ENCODE data around the gene CISH.

CISH gene

DNA sequence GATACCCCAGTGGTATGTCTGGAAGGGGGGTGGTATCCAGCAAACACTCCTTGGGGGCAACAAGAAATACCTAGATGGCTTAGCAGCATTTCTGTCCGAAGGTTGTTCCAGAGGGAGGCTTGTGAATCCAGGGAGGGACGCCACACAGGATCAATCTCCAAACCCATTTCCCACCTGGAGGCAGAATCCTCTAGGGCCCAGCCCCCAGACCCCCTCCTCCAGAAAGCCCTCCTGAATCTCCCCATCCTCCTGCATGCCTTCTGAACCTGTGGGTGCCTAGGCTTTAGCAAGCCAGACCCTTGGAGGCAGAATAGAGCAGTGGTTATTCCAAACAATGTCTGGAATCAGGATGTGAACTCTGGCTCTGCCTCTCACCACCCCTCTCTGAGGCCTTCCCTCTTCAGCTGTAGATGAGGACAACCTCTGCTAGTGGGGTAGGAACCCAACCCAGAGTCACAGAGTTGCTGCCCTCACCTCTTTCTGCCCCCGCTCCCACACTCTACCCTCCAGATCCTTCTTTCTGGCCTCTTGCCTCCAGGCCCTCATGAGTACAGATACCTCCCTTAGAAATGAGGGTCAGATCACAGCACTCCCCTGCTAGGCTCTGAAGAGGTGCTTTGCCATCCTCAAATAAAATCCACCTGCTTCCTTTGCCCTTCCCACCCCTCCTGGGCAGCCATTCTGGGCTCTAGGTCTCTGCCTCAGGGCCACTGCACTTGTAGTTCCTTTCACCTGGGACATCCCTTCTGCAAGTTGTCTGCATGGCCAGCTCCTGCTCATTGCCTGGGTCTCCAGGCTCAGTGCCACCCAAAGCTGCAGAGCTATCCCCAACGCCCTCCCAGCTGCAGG lies 8.1 kb downstream of the CISH start:
- Histone ChIP-seq H3K4me3 (replicated peaks; ENCODE audit: insufficient read depth, low read length) (no peak overlapping the region), H3K27ac (replicated peaks) (no peak overlapping the region; the same call in 1 of the 2 replicates), H3K27me3 (ENCODE audit: insufficient read depth, poor library complexity, severe bottlenecking) (no peaks in the 10 kb centered on the region)
- DNase-seq (ENCODE audit: low read depth in 1 of 2, low spot score in 1 of 2) = no peak
- TF ChIP-seq SPI1 (IDR thresholded peaks at IDR 0.05; ENCODE audit: borderline replicate concordance, low read depth) (no peak), POLR2AphosphoS5 (IDR thresholded peaks at IDR 0.05; ENCODE audit: low read depth) (no peak), GABPA (IDR thresholded peaks at IDR 0.05; ENCODE audit: low read depth) (no peak)
- TF ChIP-seq, protein P1, sequence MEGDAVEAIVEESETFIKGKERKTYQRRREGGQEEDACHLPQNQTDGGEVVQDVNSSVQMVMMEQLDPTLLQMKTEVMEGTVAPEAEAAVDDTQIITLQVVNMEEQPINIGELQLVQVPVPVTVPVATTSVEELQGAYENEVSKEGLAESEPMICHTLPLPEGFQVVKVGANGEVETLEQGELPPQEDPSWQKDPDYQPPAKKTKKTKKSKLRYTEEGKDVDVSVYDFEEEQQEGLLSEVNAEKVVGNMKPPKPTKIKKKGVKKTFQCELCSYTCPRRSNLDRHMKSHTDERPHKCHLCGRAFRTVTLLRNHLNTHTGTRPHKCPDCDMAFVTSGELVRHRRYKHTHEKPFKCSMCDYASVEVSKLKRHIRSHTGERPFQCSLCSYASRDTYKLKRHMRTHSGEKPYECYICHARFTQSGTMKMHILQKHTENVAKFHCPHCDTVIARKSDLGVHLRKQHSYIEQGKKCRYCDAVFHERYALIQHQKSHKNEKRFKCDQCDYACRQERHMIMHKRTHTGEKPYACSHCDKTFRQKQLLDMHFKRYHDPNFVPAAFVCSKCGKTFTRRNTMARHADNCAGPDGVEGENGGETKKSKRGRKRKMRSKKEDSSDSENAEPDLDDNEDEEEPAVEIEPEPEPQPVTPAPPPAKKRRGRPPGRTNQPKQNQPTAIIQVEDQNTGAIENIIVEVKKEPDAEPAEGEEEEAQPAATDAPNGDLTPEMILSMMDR (IDR thresholded peaks at IDR 0.05; ENCODE audit: insufficient read depth, low read length) = no peak
- TF ChIP-seq, protein P2, sequence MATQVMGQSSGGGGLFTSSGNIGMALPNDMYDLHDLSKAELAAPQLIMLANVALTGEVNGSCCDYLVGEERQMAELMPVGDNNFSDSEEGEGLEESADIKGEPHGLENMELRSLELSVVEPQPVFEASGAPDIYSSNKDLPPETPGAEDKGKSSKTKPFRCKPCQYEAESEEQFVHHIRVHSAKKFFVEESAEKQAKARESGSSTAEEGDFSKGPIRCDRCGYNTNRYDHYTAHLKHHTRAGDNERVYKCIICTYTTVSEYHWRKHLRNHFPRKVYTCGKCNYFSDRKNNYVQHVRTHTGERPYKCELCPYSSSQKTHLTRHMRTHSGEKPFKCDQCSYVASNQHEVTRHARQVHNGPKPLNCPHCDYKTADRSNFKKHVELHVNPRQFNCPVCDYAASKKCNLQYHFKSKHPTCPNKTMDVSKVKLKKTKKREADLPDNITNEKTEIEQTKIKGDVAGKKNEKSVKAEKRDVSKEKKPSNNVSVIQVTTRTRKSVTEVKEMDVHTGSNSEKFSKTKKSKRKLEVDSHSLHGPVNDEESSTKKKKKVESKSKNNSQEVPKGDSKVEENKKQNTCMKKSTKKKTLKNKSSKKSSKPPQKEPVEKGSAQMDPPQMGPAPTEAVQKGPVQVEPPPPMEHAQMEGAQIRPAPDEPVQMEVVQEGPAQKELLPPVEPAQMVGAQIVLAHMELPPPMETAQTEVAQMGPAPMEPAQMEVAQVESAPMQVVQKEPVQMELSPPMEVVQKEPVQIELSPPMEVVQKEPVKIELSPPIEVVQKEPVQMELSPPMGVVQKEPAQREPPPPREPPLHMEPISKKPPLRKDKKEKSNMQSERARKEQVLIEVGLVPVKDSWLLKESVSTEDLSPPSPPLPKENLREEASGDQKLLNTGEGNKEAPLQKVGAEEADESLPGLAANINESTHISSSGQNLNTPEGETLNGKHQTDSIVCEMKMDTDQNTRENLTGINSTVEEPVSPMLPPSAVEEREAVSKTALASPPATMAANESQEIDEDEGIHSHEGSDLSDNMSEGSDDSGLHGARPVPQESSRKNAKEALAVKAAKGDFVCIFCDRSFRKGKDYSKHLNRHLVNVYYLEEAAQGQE (IDR thresholded peaks at IDR 0.05; ENCODE audit: insufficient replicate concordance, low read depth) = no peak

DNA sequence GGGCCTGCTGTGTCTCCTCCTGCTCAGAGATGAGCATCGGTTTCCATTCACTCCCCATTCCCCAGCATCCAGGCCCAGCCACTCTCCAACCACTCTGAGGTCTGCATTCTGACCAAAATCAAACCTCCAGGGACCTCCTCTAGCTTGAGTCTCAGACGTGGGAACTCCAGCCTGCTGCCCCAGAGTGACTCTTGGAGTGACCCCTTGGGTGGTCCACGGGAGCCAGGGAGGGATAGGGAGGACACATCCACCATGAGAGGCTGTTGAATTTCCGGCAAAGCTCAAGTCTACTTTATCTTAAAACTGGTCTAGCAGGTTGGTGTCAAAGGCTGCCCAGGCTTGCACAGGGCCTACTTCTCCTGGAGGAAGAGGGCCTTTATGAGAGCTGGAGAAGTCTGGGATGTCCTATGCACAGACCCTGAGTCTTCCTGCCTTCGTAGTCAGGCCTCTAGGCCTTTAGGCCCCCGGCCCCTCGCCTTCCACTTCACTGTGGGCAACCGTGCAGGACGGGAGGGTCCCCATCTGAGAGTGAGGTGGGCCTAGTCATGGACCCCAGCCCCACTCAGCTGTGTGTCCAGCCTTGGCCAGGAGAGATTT lies 8.9 kb downstream of the CISH start:
- H3K27me3 ChIP-seq (ENCODE audit: insufficient read depth, poor library complexity, severe bottlenecking) = no peaks in the 10 kb centered on the region
- TF ChIP-seq, protein P2 (IDR thresholded peaks at IDR 0.05; ENCODE audit: insufficient replicate concordance, low read depth) = no peak
- TF ChIP-seq, protein P1 (IDR thresholded peaks at IDR 0.05; ENCODE audit: insufficient read depth, low read length) = no peak
- TF ChIP-seq SPI1 (IDR thresholded peaks at IDR 0.05; ENCODE audit: borderline replicate concordance, low read depth) (no peak), POLR2AphosphoS5 (IDR thresholded peaks at IDR 0.05; ENCODE audit: low read depth) (no peak), GABPA (IDR thresholded peaks at IDR 0.05; ENCODE audit: low read depth) (no peak)
- H3K4me3 ChIP-seq (replicated peaks; ENCODE audit: insufficient read depth, low read length) = no peak overlapping the region
- H3K27ac ChIP-seq (replicated peaks) = peak overlapping the region; percentile 94
- no peak for DNase-seq (ENCODE audit: low read depth in 1 of 2, low spot score in 1 of 2)

DNA sequence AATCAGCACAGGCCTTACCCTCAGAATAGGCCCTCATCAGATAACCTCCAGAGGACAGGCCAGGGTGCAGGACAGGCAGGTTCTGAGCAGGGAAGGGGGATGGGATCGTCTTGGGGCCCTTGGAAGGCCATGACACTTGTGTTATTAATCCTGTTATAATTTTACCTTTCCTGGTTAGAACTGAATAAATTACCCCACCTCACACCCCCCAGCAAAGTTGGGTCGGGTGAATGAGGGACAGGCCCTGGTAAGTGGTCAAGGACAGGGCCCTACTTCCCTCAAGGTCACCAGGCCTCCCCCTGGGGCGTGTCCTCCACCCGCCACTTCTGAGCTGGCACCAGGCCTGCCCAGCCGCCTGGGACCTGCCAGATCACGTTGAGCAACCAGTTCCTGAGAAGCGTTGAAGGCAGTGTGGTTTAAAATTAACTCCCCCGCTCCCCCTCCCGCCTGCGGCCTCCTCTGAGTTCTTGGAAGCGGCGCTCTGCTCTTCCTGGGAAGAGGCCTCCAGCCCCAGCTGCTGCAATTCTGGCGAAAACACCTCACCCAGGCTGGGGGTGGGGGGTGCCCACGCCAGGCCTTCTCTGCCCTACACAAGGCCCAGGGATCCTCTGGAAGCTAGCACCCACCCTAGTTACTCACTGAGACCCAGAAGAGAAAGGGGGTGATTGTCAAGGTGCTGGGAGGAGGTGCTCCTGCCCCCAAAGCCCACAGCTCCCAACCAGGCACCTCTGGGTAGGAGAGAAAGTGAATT lies 10.6 kb downstream of the CISH start:
- H3K27me3 ChIP-seq (ENCODE audit: insufficient read depth, poor library complexity, severe bottlenecking) = no peaks in the 10 kb centered on the region
- peak; percentile 97 to 98 for DNase-seq (ENCODE audit: low read depth in 1 of 2, low spot score in 1 of 2)
- peak; percentile 91 for TF ChIP-seq POLR2AphosphoS5 (IDR thresholded peaks at IDR 0.05; ENCODE audit: low read depth)
- TF ChIP-seq, protein P1 (IDR thresholded peaks at IDR 0.05; ENCODE audit: insufficient read depth, low read length) = no peak
- TF ChIP-seq, protein P2 (IDR thresholded peaks at IDR 0.05; ENCODE audit: insufficient replicate concordance, low read depth) = no peak
- H3K4me3 ChIP-seq (replicated peaks; ENCODE audit: insufficient read depth, low read length) = no peak overlapping the region
- peak overlapping the region; percentile 94 for H3K27ac ChIP-seq (replicated peaks)

Data from HL-60 (cell line).